GM21515 (cell line): Measurements from ENCODE around the gene KLHL40.

Source experiments
- ATAC-seq: cut with Tn5 transposase; IDR thresholded peaks from one replicate; pipeline ENCODE4 v1.9.1; 2021; ENCODE audit not compliant: unreplicated experiment

The KLHL40 gene

GRCh38 chr3:42688016-42688415, 2.7 kb downstream of the KLHL40 start:
- ATAC-seq: no peak

GRCh38 chr3:42688487-42689420, 3.4 kb downstream of the KLHL40 start:
- ATAC-seq: no peak

- ATAC-seq: no peak
Observed at GRCh38 chr3:42689421-42690014, 4.2 kb downstream of the KLHL40 start.

GRCh38 chr3:42690191-42690590, 4.9 kb downstream of the KLHL40 start:
- no peak for ATAC-seq

- no peak for ATAC-seq
Observed at GRCh38 chr3:42690766-42691680, 5.7 kb downstream of the KLHL40 start.

- no peak for ATAC-seq
Observed at GRCh38 chr3:42691816-42692666, 6.7 kb downstream of the KLHL40 start.

GRCh38 chr3:42692667-42693529, 7.6 kb downstream of the KLHL40 start:
- no peak for ATAC-seq

GRCh38 chr3:42693530-42693930, 8.2 kb downstream of the KLHL40 start:
- no peak for ATAC-seq

- no peak for ATAC-seq
Observed at GRCh38 chr3:42694366-42694765, 9.0 kb downstream of the KLHL40 start.

GRCh38 chr3:42696356-42697288, 11.3 kb downstream of the KLHL40 start:
- ATAC-seq: no peak

- ATAC-seq: no peak
Observed at GRCh38 chr3:42697289-42698051, 12.1 kb downstream of the KLHL40 start.

GRCh38 chr3:42698216-42698910, 13.0 kb downstream of the KLHL40 start:
- ATAC-seq: no peak

GRCh38 chr3:42698911-42699230, 13.5 kb downstream of the KLHL40 start:
- no peak for ATAC-seq

GRCh38 chr3:42699511-42699971, 14.2 kb downstream of the KLHL40 start:
- ATAC-seq: no peak

GRCh38 chr3:42700366-42701288, 15.3 kb downstream of the KLHL40 start:
- ATAC-seq: no peak
